Activated CD8-positive, alpha-beta T cell treated with anti-CD3 and anti-CD28 coated beads for 36 hours (primary cell): ENCODE data around the gene MRPS22. TPM values are rescaled to one million over a fixed set of nuclear protein-coding genes. Genes with fewer than 3 reads are reported as not detected.

Experiments
- ATAC-seq: fragments of 200-7000 bp; cut with Tn5 transposase; one replicate; pipeline ENCODE4 v1.10.0; 2021; ENCODE audit warnings: mild to moderate bottlenecking, moderate library complexity
- CTCF ChIA-PET: fragments of 350-600 bp; sonication (Branson Sonifier 250); formaldehyde crosslinking; loops from one replicate; lab custom pipeline; 2021; ENCODE audit warnings: antibody characterized with exemption; lab: Charles Lee
- POLR2A ChIA-PET: fragments of 350-600 bp; sonication (Branson Sonifier 250); formaldehyde crosslinking; loops from one replicate; lab custom pipeline; 2021; ENCODE audit warnings: antibody characterized with exemption; lab: Charles Lee
- DNase-seq: peaks from one replicate; pipeline ENCODE4 v3.0.0-alpha.2; 2020
- H3K27ac Mint-ChIP-seq: one replicate; pipeline ENCODE4 v1.8.0; 2021; ENCODE audit warnings: mild to moderate bottlenecking, mixed read lengths
- H3K27me3 Mint-ChIP-seq: one replicate; pipeline ENCODE4 v1.8.0; 2021; ENCODE audit warnings: mixed read lengths
- H3K36me3 Mint-ChIP-seq: one replicate; pipeline ENCODE4 v1.8.0; 2021; ENCODE audit warnings: low read depth, mixed read lengths
- H3K4me1 Mint-ChIP-seq: one replicate; pipeline ENCODE4 v1.8.0; 2021; ENCODE audit warnings: low read depth, mixed read lengths
- H3K4me3 Mint-ChIP-seq: one replicate; pipeline ENCODE4 v1.8.0; 2021; ENCODE audit warnings: mild to moderate bottlenecking, moderate library complexity, mixed read lengths
- H3K9me3 Mint-ChIP-seq: one replicate; pipeline ENCODE4 v1.8.0; 2021; ENCODE audit warnings: mixed read lengths
- intact Hi-C: fragments of 100-400 bp; cut with micrococcal nuclease; formaldehyde crosslinking; loops from one replicate; pipeline ENCODE4 v1.10.0; 2022
- total RNA-seq, 2 experiments: library from RNA; stranded (reverse); gene quantifications; one replicate each; pipeline ENCODE4 v1.2.3, GENCODE V29; 2021
- TF ChIP-seq, protein P1 (sequence below): fragments of 200-600 bp; IDR thresholded peaks from one replicate; pipeline ENCODE4 v1.8.0; 2022; ENCODE audit warnings: antibody characterized with exemption, mild to moderate bottlenecking

MRPS22 gene
- total RNA-seq, 2 experiments from 2014 or later: 67.4 to 68.9 TPM

DNA sequence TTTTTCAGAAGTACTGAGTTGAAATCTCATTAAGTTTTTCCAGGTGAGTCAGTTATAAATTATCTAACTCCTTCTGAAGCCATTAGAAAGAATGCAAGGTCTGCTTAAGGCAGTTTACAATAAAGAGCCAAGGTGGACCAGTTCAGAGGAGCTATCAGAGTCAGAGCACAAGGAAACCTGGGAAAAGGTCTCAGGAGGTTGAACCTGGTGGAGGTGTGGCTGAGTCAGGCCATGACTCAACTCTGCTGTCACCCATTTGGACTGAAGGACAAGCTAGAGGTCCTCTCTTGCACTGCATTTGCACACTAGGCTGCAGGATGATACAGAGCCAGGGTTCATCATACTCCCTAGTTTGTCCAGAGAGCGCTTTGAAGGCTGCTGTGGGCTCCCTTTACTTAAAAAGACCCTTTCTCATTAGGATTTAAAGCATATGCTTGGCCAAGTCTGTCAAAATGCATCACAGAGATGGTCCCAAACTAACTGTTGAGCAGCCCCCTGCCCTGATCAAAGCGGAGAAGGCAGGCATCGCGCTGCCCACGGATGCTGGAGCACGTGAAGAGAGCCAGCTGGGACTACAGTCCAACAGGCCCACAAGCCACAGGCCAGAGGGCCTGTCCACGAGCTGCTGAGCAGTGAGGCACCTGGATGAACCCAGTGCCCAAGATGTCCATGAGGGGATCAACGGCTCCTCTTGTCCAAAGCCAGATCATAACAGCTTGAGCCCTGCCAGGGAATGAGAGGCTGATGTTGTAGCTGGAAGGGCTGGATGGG lies 26.0 kb upstream of the MRPS22 start:
- CTCF ChIA-PET: interaction anchor here (4.1 kb wide), 1 partner anchor 11 kb away, joined by 21 read pairs; no protein-coding TSS in a partner anchor
- no peak overlapping the region for H3K27ac Mint-ChIP-seq
- POLR2A ChIA-PET: no interaction called here
- ATAC-seq: no peak
- intact Hi-C loops: no loop called here
- no peaks in the 10 kb centered on the region for H3K4me1 Mint-ChIP-seq
- no peak overlapping the region for H3K4me3 Mint-ChIP-seq
- DNase-seq: no peak
- H3K36me3 Mint-ChIP-seq: no peaks in the 10 kb centered on the region
- TF ChIP-seq, protein P1, sequence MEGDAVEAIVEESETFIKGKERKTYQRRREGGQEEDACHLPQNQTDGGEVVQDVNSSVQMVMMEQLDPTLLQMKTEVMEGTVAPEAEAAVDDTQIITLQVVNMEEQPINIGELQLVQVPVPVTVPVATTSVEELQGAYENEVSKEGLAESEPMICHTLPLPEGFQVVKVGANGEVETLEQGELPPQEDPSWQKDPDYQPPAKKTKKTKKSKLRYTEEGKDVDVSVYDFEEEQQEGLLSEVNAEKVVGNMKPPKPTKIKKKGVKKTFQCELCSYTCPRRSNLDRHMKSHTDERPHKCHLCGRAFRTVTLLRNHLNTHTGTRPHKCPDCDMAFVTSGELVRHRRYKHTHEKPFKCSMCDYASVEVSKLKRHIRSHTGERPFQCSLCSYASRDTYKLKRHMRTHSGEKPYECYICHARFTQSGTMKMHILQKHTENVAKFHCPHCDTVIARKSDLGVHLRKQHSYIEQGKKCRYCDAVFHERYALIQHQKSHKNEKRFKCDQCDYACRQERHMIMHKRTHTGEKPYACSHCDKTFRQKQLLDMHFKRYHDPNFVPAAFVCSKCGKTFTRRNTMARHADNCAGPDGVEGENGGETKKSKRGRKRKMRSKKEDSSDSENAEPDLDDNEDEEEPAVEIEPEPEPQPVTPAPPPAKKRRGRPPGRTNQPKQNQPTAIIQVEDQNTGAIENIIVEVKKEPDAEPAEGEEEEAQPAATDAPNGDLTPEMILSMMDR: no peak
- H3K9me3 Mint-ChIP-seq: no peaks in the 10 kb centered on the region
- peaks cover 15% of the 10 kb centered on the region for H3K27me3 Mint-ChIP-seq

DNA sequence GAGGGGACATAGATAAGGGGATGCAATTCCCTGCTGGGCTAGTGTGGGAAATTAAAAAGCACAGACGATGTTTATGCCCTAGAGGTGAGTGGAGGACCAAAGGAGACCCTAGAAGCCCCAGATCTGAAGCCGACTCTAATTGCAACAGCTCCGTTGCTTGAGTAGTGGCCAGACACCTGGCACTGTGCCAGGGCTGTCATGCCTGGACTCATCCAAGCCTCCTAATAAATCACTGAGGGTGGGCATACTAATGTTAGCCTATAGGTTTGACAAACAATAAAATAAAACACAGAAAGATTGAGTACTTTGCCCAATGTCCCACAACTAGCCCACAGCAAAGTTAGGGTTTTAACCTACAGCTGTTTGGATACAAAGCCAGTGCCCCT lies 25.4 kb upstream of the MRPS22 start:
- CTCF ChIA-PET: interaction anchor here (4.1 kb wide), 1 partner anchor 10 kb away, joined by 21 read pairs; no protein-coding TSS in a partner anchor
- Mint-ChIP-seq H3K27me3 (peaks cover 14% of the 10 kb centered on the region), H3K4me1 (no peaks in the 10 kb centered on the region), H3K27ac (no peak overlapping the region), H3K9me3 (no peaks in the 10 kb centered on the region), H3K36me3 (no peaks in the 10 kb centered on the region), H3K4me3 (no peak overlapping the region)
- ATAC-seq (no peak), DNase-seq (no peak)
- POLR2A ChIA-PET: no interaction called here
- intact Hi-C loops: no loop called here
- TF ChIP-seq, protein P1: no peak

DNA sequence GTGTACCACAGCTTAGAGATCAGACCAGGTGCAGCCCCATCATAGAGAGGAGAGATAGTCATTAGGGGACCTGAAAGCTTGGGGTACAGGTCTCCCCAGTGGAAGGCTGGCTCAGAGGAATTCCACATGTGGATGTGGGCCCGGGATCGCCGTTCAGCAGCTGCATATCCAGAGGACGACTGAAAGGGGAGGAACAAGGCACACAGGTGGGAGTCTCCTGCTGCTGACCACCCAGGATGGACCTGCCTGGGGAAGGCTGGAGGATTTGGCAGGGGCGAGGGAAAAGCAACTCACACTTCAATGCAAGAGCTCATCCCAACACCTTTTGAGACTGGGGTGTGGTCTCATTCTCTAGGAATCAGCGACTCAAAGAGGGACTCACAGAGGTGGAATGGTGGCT lies 25.0 kb upstream of the MRPS22 start:
- Mint-ChIP-seq H3K9me3 (no peaks in the 10 kb centered on the region), H3K36me3 (no peaks in the 10 kb centered on the region), H3K27ac (no peak overlapping the region), H3K4me1 (no peaks in the 10 kb centered on the region), H3K27me3 (peaks cover 11% of the 10 kb centered on the region), H3K4me3 (no peak overlapping the region)
- ChIA-PET CTCF (interaction anchor here (4.1 kb wide), 1 partner anchor 10 kb away, joined by 21 read pairs; no protein-coding TSS in a partner anchor), POLR2A (no interaction called here)
- DNase-seq (no peak), ATAC-seq (no peak)
- TF ChIP-seq, protein P1: no peak
- intact Hi-C loops: no loop called here

DNA sequence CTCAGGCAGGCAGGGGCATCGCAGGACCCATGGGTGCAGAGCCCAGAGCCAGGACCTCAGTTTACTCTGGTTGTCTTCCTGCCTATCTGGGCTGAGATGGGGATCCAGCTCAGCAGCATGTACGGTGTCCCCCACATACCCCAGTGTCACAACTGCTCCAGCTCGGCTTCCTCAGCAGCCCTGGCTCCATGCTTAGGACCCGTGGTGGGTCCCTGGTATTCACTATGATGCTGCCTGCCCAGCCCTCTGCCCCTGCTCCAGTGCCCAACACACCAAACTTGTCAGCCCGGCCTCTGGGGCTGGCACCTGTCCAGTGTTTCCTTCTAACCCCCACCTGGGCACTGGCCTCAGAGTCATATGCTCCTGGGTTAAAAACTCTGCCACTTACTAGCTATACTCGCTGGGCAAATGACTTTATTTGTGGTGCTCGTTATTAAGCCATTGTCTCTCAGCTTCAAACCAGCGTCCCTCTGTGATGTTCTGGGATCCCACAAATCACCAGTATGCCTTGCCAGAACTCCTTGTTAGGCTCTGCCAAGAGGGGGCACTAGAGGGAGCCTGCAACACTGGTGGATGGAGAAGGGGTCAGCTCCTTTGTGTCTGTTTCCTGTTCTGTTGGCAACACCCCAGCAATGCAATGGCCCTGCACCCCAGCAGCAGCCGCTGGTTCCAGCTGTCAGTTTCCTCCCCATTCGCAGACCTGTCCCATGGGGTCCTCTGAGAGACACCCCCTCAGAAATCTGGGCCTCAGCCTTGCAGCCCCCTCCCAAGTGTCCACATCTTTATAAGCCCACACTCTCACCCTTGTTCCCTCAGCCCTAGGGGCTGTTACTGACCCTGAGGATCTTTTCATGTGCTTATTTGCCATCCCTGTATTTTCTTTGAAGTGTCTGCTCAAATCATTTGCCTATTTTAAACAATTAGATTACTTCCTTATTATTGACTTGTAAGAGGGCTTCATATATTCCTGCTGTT lies 24.1 kb upstream of the MRPS22 start:
- Mint-ChIP-seq H3K27me3 (peaks cover 10% of the 10 kb centered on the region), H3K9me3 (no peaks in the 10 kb centered on the region), H3K36me3 (no peaks in the 10 kb centered on the region), H3K4me3 (no peak overlapping the region), H3K27ac (no peak overlapping the region), H3K4me1 (no peaks in the 10 kb centered on the region)
- ChIA-PET CTCF (interaction anchor here (4.1 kb wide), 1 partner anchor 9 kb away, joined by 21 read pairs; no protein-coding TSS in a partner anchor), POLR2A (no interaction called here)
- no peak for ATAC-seq
- TF ChIP-seq, protein P1: peak; percentile 23
- DNase-seq: no peak
- intact Hi-C loops: no loop called here
